IMR-90 (cell line): ENCODE measurements around the gene JPT2.

Experiments used
- CEBPB ChIP-seq: IDR thresholded peaks from 2 replicates; pipeline ENCODE4 v1.6.1; 2012; ENCODE audit warnings: low read depth, low read length, improper control_type of control experiment
- CHD1 ChIP-seq: IDR thresholded peaks from 2 replicates; pipeline ENCODE4 v1.6.1; 2012; ENCODE audit warnings: low read depth, low read length, improper control_type of control experiment
- CTCF ChIP-seq: conservative IDR thresholded peaks from 2 replicates; pipeline ENCODE4 v1.5.1; 2012; ENCODE audit warnings: mild to moderate bottlenecking, low read depth, low read length, improper control_type of control experiment
- POLR2A ChIP-seq: IDR thresholded peaks from 2 replicates; pipeline ENCODE4 v1.6.1; 2012; ENCODE audit warnings: mild to moderate bottlenecking, low read depth, low read length
- RAD21 ChIP-seq: IDR thresholded peaks from 2 replicates; pipeline ENCODE4 v1.6.1; 2012; ENCODE audit warnings: low read length, improper control_type of control experiment
- RFX5 ChIP-seq: IDR thresholded peaks from 2 replicates; pipeline ENCODE4 v1.8.0; 2012; ENCODE audit warnings: low read depth, mild to moderate bottlenecking, low read length, moderate library complexity
- SMC3 ChIP-seq: fragments of 150-350 bp; IDR thresholded peaks from 2 replicates; pipeline ENCODE4 v1.6.1; 2016; ENCODE audit warnings: low read depth, mild to moderate bottlenecking, antibody characterized with exemption, low read length, moderate library complexity
- USF2 ChIP-seq: fragments of 150-350 bp; IDR thresholded peaks from 2 replicates; pipeline ENCODE4 v1.6.1; 2017; ENCODE audit warnings: mild to moderate bottlenecking, antibody characterized with exemption, low read length, low read depth

- no peak for TF ChIP-seq RFX5
- no peak for TF ChIP-seq CTCF
- no peak for TF ChIP-seq RAD21
- no peak for TF ChIP-seq SMC3
- no peak for TF ChIP-seq POLR2A
- TF ChIP-seq CHD1, result no peak
- no peak for TF ChIP-seq USF2
- TF ChIP-seq CEBPB, result no peak
These were observed 11.8 kb upstream of the JPT2 start for GRCh38 chr16:1666316-1666715.
